RKO (cell line): ENCODE data around the gene NDFIP1.
A peak's percentile ranks its signal among the peaks of the same experiment; 100 is the strongest.

Experiments
- DNase-seq: peaks from one replicate; pipeline ENCODE4 v3.0.0-alpha.2; 2016; ENCODE audit warnings: low spot score

The NDFIP1 gene

GRCh38 chr5:142189813-142190212 lies 81.2 kb downstream of the NDFIP1 start:
- no peak for DNase-seq

- no peak for DNase-seq
Observed at GRCh38 chr5:142191776-142192175, 83.2 kb downstream of the NDFIP1 start.

GRCh38 chr5:142192286-142193113 lies 83.9 kb downstream of the NDFIP1 start:
- no peak for DNase-seq

- DNase-seq, result no peak
Observed at GRCh38 chr5:142193114-142193428, 84.5 kb downstream of the NDFIP1 start.

GRCh38 chr5:142197098-142197497 lies 88.5 kb downstream of the NDFIP1 start:
- no peak for DNase-seq

- no peak for DNase-seq
Observed at GRCh38 chr5:142197781-142198180, 89.2 kb downstream of the NDFIP1 start.

- no peak for DNase-seq
Observed at GRCh38 chr5:142199388-142199787, 90.8 kb downstream of the NDFIP1 start.

- no peak for DNase-seq
Observed at GRCh38 chr5:142200387-142200786, 91.8 kb downstream of the NDFIP1 start.

- peak; percentile 99 for DNase-seq
Observed at GRCh38 chr5:142201471-142201887, 92.9 kb downstream of the NDFIP1 start.

- peak; percentile 75 for DNase-seq
Observed at GRCh38 chr5:142202282-142202681, 93.7 kb downstream of the NDFIP1 start.
